DMS153 treated with DMSO at 0.1 percent for 48 hours (cell line): Measurements from ENCODE around the gene SNCB.

Source experiments
- DNase-seq: peaks from one replicate; lab custom pipeline; 2025; ENCODE audit not compliant: unreplicated experiment; lab: John Stamatoyannopoulos, UW

The SNCB gene

GRCh38 chr5:176644878-176645670 lies 14.7 kb upstream of the SNCB start:
- DNase-seq = no peak

- no peak for DNase-seq
Observed at GRCh38 chr5:176644294-176644693, 14.0 kb upstream of the SNCB start.

- DNase-seq = no peak
Observed at GRCh38 chr5:176643491-176644219, 13.3 kb upstream of the SNCB start.

- DNase-seq = no peak
Observed at GRCh38 chr5:176642675-176643490, 12.5 kb upstream of the SNCB start.

GRCh38 chr5:176640616-176641015 lies 10.3 kb upstream of the SNCB start:
- DNase-seq = no peak

- DNase-seq = no peak
Observed at GRCh38 chr5:176639981-176640380, 9.6 kb upstream of the SNCB start.

- no peak for DNase-seq
Observed at GRCh38 chr5:176639208-176639607, 8.9 kb upstream of the SNCB start.

- no peak for DNase-seq
Observed at GRCh38 chr5:176638437-176638836, 8.1 kb upstream of the SNCB start.

- DNase-seq = no peak
Observed at GRCh38 chr5:176637556-176637955, 7.2 kb upstream of the SNCB start.

- no peak for DNase-seq
Observed at GRCh38 chr5:176636426-176636825, 6.1 kb upstream of the SNCB start.

- DNase-seq = no peak
Observed at GRCh38 chr5:176633598-176633997, 3.3 kb upstream of the SNCB start.

GRCh38 chr5:176632745-176633144 lies 2.4 kb upstream of the SNCB start:
- DNase-seq = no peak

- no peak for DNase-seq
Observed at GRCh38 chr5:176631383-176632200, 1.3 kb upstream of the SNCB start.

- no peak for DNase-seq
Observed at GRCh38 chr5:176630681-176631222, 418 bp upstream of the SNCB start.

- no peak for DNase-seq
Observed at GRCh38 chr5:176629317-176629852, 949 bp downstream of the SNCB start.

- DNase-seq = no peak
Observed at GRCh38 chr5:176628406-176629228, 1.7 kb downstream of the SNCB start.

- DNase-seq = no peak
Observed at GRCh38 chr5:176627582-176627981, 2.8 kb downstream of the SNCB start.

- DNase-seq = no peak
Observed at GRCh38 chr5:176626876-176627236, 3.5 kb downstream of the SNCB start.
